Upper lobe of left lung (tissue), 4 donors: ENCODE measurements around the gene PALS2.

ENCODE experiments used
- POLR2A ChIP-seq, 4 donors: fragments of 450-650 bp; IDR thresholded peaks; one replicate each; pipeline ENCODE4 v1.5.1; 2016 to 2017; ENCODE audit warnings: antibody characterized with exemption in 4 of 4, mild to moderate bottlenecking in 2 of 4
- POLR2AphosphoS5 ChIP-seq, 2 donors: sonication (generic); formaldehyde crosslinking; IDR thresholded peaks; one replicate each; pipeline ENCODE4 v1.5.1; 2017; ENCODE audit warnings: antibody characterized with exemption in 2 of 2

- TF ChIP-seq POLR2AphosphoS5 (IDR thresholded peaks at IDR 0.05) (no peak), POLR2A (IDR thresholded peaks at IDR 0.05) (no peak)
Observed at GRCh38 chr7:24608504-24608903, 35.3 kb downstream of the PALS2 start.
